Large intestine (tissue), 3 donors: ENCODE measurements around the gene FAM78A. TPM values are rescaled to one million over a fixed set of nuclear protein-coding genes. Genes with fewer than 3 reads are reported as not detected.

Experiments
- DNase-seq, 2 donors: peaks; one replicate each; pipeline versions ENCODE4 v3.0.0 to v3.0.0-alpha.2; 2013
- H3K27ac ChIP-seq: one replicate; pipeline ENCODE4 v1.5.1; 2013; ENCODE audit warnings: low read length
- H3K27me3 ChIP-seq: 2 replicates; pipeline ENCODE4 v1.6.1; 2013; ENCODE audit warnings: low read length; ENCODE audit not compliant: control insufficient read depth, insufficient read depth
- H3K36me3 ChIP-seq: 2 replicates; pipeline ENCODE4 v1.6.1; 2013; ENCODE audit warnings: low read length; ENCODE audit not compliant: control insufficient read depth, insufficient read depth
- H3K4me1 ChIP-seq: one replicate; pipeline ENCODE4 v1.6.1; 2013; ENCODE audit warnings: low read length; ENCODE audit not compliant: control insufficient read depth, insufficient read depth
- H3K4me3 ChIP-seq: one replicate; pipeline ENCODE4 v1.5.1; 2013; ENCODE audit warnings: low read length
- H3K9me3 ChIP-seq: one replicate; pipeline ENCODE4 v1.6.1; 2013; ENCODE audit warnings: mild to moderate bottlenecking, low read depth, low read length, moderate library complexity; ENCODE audit not compliant: control insufficient read depth
- WGBS: methylation state at CpG from one replicate; pipeline ENCODE4 v1.1.5; 2013; ENCODE audit warnings: low lambda C conversion rate; ENCODE audit not compliant: insufficient coverage; 5-methylcytosine and 5-hydroxymethylcytosine counted together
- polyA plus RNA-seq: library from polyadenylated mRNA; unstranded; fragments of 120-200 nt; gene quantifications from one replicate; pipeline ENCODE4 v1.2.1, GENCODE V29; 2013

FAM78A gene
- polyA plus RNA-seq, 1 donor = 2.3 TPM

GRCh38 chr9:131300444-131300843, 24.1 kb upstream of the FAM78A start:
- H3K36me3 ChIP-seq = no peaks in the 10 kb centered on the region
- no peaks in the 10 kb centered on the region for H3K4me1 ChIP-seq
- H3K9me3 ChIP-seq = no peaks in the 10 kb centered on the region
- no peaks in the 10 kb centered on the region for H3K27me3 ChIP-seq
- no peak for DNase-seq
- no peak overlapping the region for H3K27ac ChIP-seq
- no peak overlapping the region for H3K4me3 ChIP-seq

DNA sequence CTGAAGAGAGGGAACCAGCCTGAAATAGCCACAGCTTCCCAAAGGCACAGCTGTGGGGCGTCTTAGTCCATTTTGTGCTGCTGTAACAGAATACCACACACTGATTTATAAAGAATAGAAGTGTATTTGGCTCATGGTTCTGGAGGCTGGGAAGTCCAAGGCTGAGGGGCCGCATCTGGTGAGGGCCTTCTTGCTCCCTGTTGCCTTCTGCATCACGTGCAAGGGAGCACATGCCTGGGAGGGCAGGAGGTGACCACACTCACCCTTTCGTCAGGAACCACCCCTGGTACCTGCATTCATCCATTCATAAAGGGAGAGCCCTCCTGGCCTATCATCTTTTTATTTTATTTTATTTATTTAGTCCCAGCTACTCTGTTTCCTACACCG, 23.6 kb upstream of the FAM78A start:
- DNase-seq = no peak
- Histone ChIP-seq H3K36me3 (no peaks in the 10 kb centered on the region), H3K27me3 (no peaks in the 10 kb centered on the region), H3K9me3 (no peaks in the 10 kb centered on the region), H3K4me3 (no peak overlapping the region), H3K27ac (no peak overlapping the region), H3K4me1 (no peaks in the 10 kb centered on the region)
- no CpG with 5 or more reads among the region's 5 CpGs for WGBS

- no CpG with 5 or more reads among the region's 22 CpGs for WGBS
- Histone ChIP-seq H3K9me3 (no peaks in the 10 kb centered on the region), H3K36me3 (no peaks in the 10 kb centered on the region), H3K27me3 (no peaks in the 10 kb centered on the region), H3K4me1 (no peaks in the 10 kb centered on the region), H3K4me3 (no peak overlapping the region), H3K27ac (no peak overlapping the region)
- no peak for DNase-seq
Observed at GRCh38 chr9:131299346-131299960, 23.1 kb upstream of the FAM78A start.

GRCh38 chr9:131298816-131299215, 22.5 kb upstream of the FAM78A start:
- Histone ChIP-seq H3K4me1 (no peaks in the 10 kb centered on the region), H3K9me3 (no peaks in the 10 kb centered on the region), H3K4me3 (no peak overlapping the region), H3K27me3 (no peaks in the 10 kb centered on the region), H3K36me3 (no peaks in the 10 kb centered on the region), H3K27ac (no peak overlapping the region)
- WGBS = no CpG with 5 or more reads among the region's 12 CpGs
- DNase-seq = no peak

DNA sequence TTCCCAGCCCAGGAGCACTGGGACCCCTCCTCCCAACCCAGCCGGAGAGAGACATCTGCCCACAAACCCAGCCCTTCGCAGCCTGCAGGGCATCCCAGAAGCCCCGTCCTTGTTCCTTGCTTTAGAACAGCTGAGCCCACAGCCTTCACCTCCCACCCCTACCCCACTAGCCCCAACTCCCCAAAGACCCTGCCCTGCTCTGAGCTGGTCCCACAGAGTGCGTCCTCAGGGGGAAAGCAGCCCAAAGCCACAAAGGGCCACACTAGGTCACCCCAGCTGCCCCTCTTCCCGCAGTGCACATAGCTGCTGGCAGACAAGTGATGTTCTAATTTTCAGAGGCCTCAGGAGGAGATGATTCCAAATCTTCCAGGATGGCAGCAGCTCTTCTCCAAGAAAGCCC, 22.0 kb upstream of the FAM78A start:
- Histone ChIP-seq H3K4me3 (no peak overlapping the region), H3K4me1 (no peaks in the 10 kb centered on the region), H3K36me3 (no peaks in the 10 kb centered on the region), H3K27ac (no peak overlapping the region), H3K27me3 (no peaks in the 10 kb centered on the region), H3K9me3 (no peaks in the 10 kb centered on the region)
- DNase-seq = no peak
- WGBS = no CpG with 5 or more reads among the region's 5 CpGs

GRCh38 chr9:131297903-131298302, 21.6 kb upstream of the FAM78A start:
- Histone ChIP-seq H3K27me3 (no peaks in the 10 kb centered on the region), H3K9me3 (no peaks in the 10 kb centered on the region), H3K27ac (no peak overlapping the region), H3K4me3 (no peak overlapping the region), H3K36me3 (no peaks in the 10 kb centered on the region), H3K4me1 (no peaks in the 10 kb centered on the region)
- DNase-seq = no peak
- no CpG with 5 or more reads among the region's 11 CpGs for WGBS

DNA sequence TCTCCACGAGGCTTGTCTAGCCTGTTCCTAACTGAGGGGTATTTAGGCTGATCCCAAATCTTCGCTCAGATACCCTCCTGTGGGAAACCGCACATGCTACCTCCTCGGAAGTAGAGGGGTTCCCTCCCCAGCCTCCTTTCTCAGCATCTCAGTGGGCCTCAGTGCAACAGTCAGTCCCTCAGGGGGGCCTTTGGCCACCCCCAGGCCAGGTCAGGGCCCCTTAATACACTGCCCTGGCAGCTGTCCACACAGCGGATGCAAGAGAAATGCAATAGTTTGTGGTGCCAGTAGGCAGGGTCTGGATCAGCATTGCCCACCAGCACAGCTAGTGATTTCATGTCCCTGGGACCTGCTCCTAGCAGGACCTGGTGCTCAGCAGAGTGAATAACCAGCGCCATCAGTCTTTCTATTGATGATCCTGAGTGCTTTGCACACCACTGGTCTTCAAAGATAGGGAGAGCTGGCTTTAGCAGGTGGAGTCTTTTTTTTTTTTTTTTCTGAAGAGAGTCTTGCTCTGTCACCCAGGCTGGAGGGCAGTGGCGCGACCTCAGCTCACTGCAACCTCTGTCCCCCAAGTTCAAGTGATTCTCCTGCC, 20.7 kb upstream of the FAM78A start:
- H3K36me3 ChIP-seq = no peaks in the 10 kb centered on the region
- no peaks in the 10 kb centered on the region for H3K27me3 ChIP-seq
- H3K9me3 ChIP-seq = no peaks in the 10 kb centered on the region
- no peak for DNase-seq
- no peak overlapping the region for H3K4me3 ChIP-seq
- no CpG with 5 or more reads among the region's 8 CpGs for WGBS
- no peaks in the 10 kb centered on the region for H3K4me1 ChIP-seq
- no peak overlapping the region for H3K27ac ChIP-seq

GRCh38 chr9:131296460-131296859, 20.1 kb upstream of the FAM78A start:
- Histone ChIP-seq H3K4me1 (no peaks in the 10 kb centered on the region), H3K36me3 (no peaks in the 10 kb centered on the region), H3K27me3 (no peaks in the 10 kb centered on the region), H3K4me3 (no peak overlapping the region), H3K9me3 (no peaks in the 10 kb centered on the region), H3K27ac (no peak overlapping the region)
- DNase-seq = no peak
- WGBS = no CpG with 5 or more reads among the region's 9 CpGs

GRCh38 chr9:131292937-131293336, 16.6 kb upstream of the FAM78A start:
- H3K27ac ChIP-seq = no peak overlapping the region
- no CpG with 5 or more reads among the region's 10 CpGs for WGBS
- H3K4me3 ChIP-seq = no peak overlapping the region
- H3K36me3 ChIP-seq = no peaks in the 10 kb centered on the region
- DNase-seq = no peak
- no peaks in the 10 kb centered on the region for H3K4me1 ChIP-seq
- no peaks in the 10 kb centered on the region for H3K9me3 ChIP-seq
- no peaks in the 10 kb centered on the region for H3K27me3 ChIP-seq

DNA sequence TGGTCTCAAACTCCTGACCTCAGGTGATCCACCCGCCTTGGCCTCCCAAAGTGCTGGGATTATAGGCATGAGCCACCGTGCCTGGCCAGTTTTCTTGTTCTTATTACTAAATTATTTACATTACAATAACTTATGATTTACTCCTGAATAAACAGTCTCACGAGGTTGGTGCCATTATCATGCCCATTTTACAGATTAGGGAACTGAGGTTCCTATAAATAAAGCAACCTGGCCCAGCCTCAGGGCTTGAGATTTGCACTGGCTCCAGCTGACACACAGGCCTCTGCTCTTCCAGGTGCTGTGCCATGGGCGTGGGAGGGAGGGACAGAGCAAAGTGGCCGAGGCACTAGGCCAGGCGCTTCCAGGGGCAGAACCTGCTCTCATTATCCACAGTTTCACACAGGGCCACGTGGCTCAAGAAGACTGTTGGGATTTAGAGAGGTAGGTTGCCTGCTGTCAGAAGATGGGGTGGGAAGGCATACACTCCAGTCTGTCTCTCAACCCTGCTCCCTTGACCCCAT, 15.5 kb upstream of the FAM78A start:
- 40% methylated on average over 1 of the region's 7 CpGs for WGBS

GRCh38 chr9:131290767-131291370, 14.6 kb upstream of the FAM78A start:
- no peaks in the 10 kb centered on the region for H3K36me3 ChIP-seq
- H3K4me1 ChIP-seq = no peaks in the 10 kb centered on the region
- DNase-seq = no peak
- H3K27me3 ChIP-seq = no peaks in the 10 kb centered on the region
- WGBS = no CpG with 5 or more reads among the region's 17 CpGs
- H3K27ac ChIP-seq = no peak overlapping the region
- H3K9me3 ChIP-seq = no peaks in the 10 kb centered on the region
- H3K4me3 ChIP-seq = no peak overlapping the region

More for the DNA sequence above, 15.5 kb upstream of the FAM78A start:
- H3K36me3 ChIP-seq = no peaks in the 10 kb centered on the region
- no peak for DNase-seq
- H3K4me1 ChIP-seq = no peaks in the 10 kb centered on the region
- H3K9me3 ChIP-seq = no peaks in the 10 kb centered on the region
- H3K27ac ChIP-seq = no peak overlapping the region
- H3K4me3 ChIP-seq = no peak overlapping the region
- H3K27me3 ChIP-seq = no peaks in the 10 kb centered on the region
